GM12872 (cell line): Measurements from ENCODE around the gene NAGLU.

Source experiments
- TF ChIP-seq, protein P1 (sequence below): IDR thresholded peaks from 3 replicates; pipeline ENCODE4 v1.5.1; 2011; ENCODE audit warnings: low read depth, mild to moderate bottlenecking, low read length, moderate library complexity; ENCODE audit not compliant: insufficient read depth

NAGLU gene

DNA sequence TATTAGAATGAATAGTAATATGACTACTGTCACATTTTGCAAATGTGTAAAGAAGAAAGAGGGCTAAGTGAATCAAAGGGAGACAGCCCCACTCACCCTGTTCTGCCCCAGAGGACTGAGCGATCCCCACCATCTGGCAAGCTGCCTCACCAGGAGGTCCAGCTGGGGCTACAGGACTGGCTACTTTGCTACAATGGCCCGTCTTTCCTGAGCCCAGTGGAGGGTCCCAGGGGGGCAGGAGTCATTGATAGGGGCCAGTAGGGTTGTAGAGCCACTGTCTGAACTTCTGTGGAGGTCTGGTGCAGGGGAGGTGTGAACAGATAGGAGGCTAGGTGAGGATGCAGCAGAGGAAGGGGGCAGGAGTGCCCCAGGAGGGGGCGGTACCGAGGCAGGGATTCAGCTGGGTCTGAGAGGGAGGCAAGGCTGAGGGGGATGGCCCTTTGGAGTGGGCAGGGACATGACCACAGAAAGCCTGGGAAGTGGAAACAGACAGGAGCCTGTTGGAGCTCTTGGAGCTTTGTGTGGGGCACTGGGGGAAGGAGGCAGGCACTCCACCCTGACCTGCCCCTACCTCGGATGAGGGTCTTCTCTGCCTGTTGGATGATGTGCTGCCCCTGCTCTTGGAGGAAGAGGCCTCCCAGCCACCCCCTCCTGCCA lies 20.0 kb downstream of the NAGLU start:
- TF ChIP-seq, protein P1, sequence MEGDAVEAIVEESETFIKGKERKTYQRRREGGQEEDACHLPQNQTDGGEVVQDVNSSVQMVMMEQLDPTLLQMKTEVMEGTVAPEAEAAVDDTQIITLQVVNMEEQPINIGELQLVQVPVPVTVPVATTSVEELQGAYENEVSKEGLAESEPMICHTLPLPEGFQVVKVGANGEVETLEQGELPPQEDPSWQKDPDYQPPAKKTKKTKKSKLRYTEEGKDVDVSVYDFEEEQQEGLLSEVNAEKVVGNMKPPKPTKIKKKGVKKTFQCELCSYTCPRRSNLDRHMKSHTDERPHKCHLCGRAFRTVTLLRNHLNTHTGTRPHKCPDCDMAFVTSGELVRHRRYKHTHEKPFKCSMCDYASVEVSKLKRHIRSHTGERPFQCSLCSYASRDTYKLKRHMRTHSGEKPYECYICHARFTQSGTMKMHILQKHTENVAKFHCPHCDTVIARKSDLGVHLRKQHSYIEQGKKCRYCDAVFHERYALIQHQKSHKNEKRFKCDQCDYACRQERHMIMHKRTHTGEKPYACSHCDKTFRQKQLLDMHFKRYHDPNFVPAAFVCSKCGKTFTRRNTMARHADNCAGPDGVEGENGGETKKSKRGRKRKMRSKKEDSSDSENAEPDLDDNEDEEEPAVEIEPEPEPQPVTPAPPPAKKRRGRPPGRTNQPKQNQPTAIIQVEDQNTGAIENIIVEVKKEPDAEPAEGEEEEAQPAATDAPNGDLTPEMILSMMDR = peak; percentile 25; the same call in 1 of the 3 replicates

DNA sequence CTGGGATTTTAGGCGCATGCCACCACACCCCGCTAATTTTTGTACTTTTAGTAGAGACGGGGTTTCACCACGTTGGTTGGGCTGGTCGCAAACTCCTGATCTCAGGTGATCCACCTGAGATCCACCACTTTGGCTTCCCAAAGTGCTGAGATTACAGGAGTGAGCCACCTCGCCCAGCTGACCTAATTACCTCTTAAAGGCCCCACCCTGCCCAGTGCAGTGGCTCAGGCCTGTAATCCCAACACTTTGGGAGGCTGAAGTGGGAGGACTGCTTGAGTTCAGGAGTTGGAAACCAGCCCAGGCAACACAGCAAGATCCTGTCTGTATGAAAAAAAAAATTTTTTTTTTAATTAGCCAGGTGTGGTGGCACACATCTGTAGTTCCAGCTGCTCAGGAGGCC lies 23.0 kb downstream of the NAGLU start:
- TF ChIP-seq, protein P1 = no peak

DNA sequence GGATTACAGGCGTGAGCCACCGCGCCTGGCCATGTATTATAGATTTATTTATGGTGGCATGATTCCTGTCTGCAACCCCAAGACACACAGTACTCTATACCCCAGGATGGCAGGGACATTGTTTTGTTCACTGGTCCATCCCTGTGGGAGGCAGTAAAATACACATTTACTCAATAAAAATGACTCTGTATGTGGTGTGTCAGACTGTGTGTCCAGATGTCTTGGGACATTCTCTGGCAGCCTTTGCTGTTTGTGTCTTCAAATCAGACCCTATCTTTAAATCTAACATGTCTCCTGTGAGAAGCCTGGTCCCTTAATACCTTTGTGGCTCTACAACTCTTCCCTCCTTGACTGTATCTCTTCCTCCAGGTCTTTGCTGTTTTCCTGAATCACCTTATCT lies 24.2 kb downstream of the NAGLU start:
- TF ChIP-seq, protein P1 = no peak

DNA sequence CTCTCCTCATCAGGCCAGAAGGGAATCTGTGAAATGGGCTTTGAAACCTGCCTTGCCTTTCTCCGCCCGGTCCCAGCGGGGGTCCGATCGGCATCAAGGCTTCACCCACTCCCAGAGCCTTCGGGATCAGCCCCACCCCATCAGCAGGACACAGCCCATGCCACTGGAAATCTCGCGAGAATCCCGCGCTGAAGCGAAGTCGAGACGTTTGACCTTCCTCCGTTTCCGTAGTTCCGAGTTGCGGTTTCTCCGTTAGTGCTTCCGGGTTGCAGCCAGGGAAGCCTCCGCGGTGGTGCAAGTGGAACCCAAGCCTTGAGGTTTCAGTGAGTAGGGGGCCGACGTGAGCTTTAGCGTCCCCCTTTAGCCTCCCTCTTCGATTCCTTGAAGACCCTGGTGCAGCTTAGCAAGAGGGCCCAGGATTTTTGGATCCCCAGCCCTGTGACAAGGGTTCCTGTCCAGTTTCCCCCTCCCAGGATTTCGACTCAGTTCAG lies 25.9 kb downstream of the NAGLU start, which contains the start of gene COASY:
Gene COASY (plus strand): TSS at position 252 of the 491 bp plus-strand sequence. CDS start 475 bp downstream, outside the sequence.
- TF ChIP-seq, protein P1 = no peak

DNA sequence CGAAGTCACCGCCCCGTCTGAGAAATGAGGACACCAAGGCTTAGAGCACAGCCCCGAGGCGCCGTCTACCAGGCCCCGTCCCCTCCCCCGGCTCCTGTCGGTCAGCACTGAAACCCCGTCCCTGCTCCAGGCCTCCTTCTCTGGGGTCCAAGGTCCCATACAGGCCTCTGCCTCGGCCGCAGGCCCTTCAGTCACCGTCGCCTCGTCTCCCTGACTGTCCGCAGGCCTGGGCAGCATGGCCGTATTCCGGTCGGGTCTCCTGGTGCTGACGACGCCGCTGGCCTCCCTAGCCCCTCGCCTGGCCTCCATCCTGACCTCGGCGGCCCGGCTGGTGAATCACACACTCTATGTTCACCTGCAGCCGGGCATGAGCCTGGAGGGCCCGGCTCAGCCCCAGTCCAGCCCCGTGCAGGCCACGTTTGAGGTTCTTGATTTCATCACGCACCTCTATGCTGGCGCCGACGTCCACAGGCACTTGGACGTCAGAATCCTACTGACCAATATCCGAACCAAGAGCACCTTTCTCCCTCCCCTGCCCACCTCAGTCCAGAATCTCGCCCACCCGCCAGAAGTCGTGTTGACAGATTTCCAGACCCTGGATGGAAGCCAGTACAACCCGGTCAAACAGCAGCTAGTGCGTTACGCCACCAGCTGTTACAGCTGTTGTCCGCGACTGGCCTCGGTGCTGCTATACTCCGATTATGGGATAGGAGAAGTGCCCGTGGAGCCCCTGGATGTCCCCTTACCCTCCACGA lies 26.5 kb downstream of the NAGLU start:
- TF ChIP-seq, protein P1 = no peak

DNA sequence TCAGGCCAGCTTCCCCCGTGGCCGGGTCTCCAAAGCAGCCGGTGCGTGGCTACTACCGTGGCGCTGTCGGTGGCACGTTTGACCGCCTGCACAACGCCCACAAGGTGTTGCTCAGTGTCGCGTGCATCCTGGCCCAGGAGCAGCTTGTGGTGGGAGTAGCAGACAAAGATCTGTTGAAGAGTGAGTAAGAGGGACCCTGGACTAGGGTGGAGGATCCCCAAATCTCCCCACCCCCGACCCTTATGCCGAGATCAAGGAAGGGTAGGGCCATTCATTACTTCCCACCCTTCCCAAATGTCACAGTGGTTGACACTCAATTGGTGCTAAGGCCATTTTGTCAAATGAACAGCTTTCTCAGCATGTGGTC lies 27.1 kb downstream of the NAGLU start:
- TF ChIP-seq, protein P1 = no peak

DNA sequence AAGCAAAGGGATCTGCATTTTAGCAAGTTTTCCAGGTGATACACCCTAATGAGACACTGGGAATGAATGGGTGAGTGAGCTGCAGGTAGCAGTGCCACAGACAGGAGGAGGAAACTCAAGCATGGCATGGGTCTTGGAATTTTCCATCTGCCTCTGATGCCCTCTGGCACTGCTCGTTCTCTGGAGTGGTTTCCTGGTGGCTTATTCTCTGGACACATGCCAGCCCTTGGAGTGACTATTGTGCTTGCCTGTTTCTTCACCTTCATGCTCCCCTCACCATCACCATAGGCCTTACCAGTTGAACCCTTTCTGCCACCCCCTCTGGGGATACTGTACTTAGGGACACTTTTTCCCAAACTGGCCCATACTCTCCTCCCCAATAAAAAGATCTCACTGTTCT lies 27.5 kb downstream of the NAGLU start:
- TF ChIP-seq, protein P1 = no peak
